GM12891 (cell line): Measurements from ENCODE around the gene ARHGAP6.

ENCODE experiments used
- POLR2A ChIP-seq: IDR thresholded peaks from 2 replicates; pipeline ENCODE4 v1.6.1; 2011; ENCODE audit warnings: low read depth, low read length, control low read depth
- POLR2AphosphoS5 ChIP-seq: IDR thresholded peaks from 2 replicates; pipeline ENCODE4 v1.6.1; 2011; ENCODE audit warnings: low read depth, low read length, control low read depth
- POU2F2 ChIP-seq: IDR thresholded peaks from 2 replicates; pipeline ENCODE4 v1.6.1; 2011; ENCODE audit warnings: low read depth, mild to moderate bottlenecking, control low read depth, low read length, moderate library complexity
- TAF1 ChIP-seq: IDR thresholded peaks from 2 replicates; pipeline ENCODE4 v1.6.1; 2011; ENCODE audit warnings: low read depth, low read length, control low read depth

- TF ChIP-seq TAF1: no peak
- no peak for TF ChIP-seq POLR2AphosphoS5
- TF ChIP-seq POLR2A: no peak
- TF ChIP-seq POU2F2: no peak
Measured at GRCh38 chrX:11589641-11590040, 76.1 kb downstream of the ARHGAP6 start.
